Coronary artery (tissue), 2 donors: Measurements from ENCODE around the gene PRM2.
A peak's percentile ranks its signal among the peaks of the same experiment; 100 is the strongest.

Source experiments
- DNase-seq: peaks from one replicate; pipeline ENCODE4 v3.0.0-alpha.2; 2017; ENCODE audit warnings: low spot score
- H3K27ac ChIP-seq, 2 donors: fragments of 200-600 bp; sonication (generic); one replicate each; pipeline ENCODE4 v1.5.1; 2016 to 2019
- H3K4me3 ChIP-seq: fragments of 200-600 bp; sonication (generic); 2 replicates; pipeline ENCODE4 v1.5.1; 2016; ENCODE audit warnings: mild to moderate bottlenecking, moderate library complexity
- CTCF ChIP-seq: fragments of 200-600 bp; sonication (generic); IDR thresholded peaks from one replicate; pipeline ENCODE4 v1.5.1; 2019; ENCODE audit warnings: antibody characterized with exemption

PRM2 gene

GRCh38 chr16:11234884-11235702, 41.2 kb downstream of the PRM2 start:
- no peak for DNase-seq
- Histone ChIP-seq H3K27ac (peak overlapping the region in 1 of 2 donors; percentile 11), H3K4me3 (no peak overlapping the region)
- no peak for TF ChIP-seq CTCF

GRCh38 chr16:11233727-11234376, 42.4 kb downstream of the PRM2 start:
- TF ChIP-seq CTCF = no peak
- H3K4me3 ChIP-seq = no peak overlapping the region
- DNase-seq = no peak
- peak overlapping the region in 1 of 2 donors; percentile 22 for H3K27ac ChIP-seq

- Histone ChIP-seq H3K27ac (peak overlapping the region in 1 of 2 donors; percentile 22), H3K4me3 (no peak overlapping the region)
- no peak for TF ChIP-seq CTCF
- no peak for DNase-seq
These were observed 43.2 kb downstream of the PRM2 start for GRCh38 chr16:11232852-11233726.

- DNase-seq = no peak
- Histone ChIP-seq H3K4me3 (no peak overlapping the region), H3K27ac (no peak overlapping the region)
- TF ChIP-seq CTCF = no peak
These were observed 43.9 kb downstream of the PRM2 start for GRCh38 chr16:11232302-11232851.

GRCh38 chr16:11231367-11231970, 44.8 kb downstream of the PRM2 start:
- Histone ChIP-seq H3K4me3 (no peak overlapping the region), H3K27ac (no peak overlapping the region)
- DNase-seq = no peak
- TF ChIP-seq CTCF = no peak

GRCh38 chr16:11229906-11230305, 46.4 kb downstream of the PRM2 start:
- DNase-seq = no peak
- Histone ChIP-seq H3K4me3 (no peak overlapping the region), H3K27ac (no peak overlapping the region)
- TF ChIP-seq CTCF = no peak
